Stimulated activated CD8-positive, alpha-beta memory T cell treated with anti-CD3 and anti-CD28 coated beads, Interleukin-15, amount 100 ng/mL, for 48 hours (primary cell): ENCODE results near the gene ZNF414.

Source experiments
- DNase-seq, 2 donors: peaks; one replicate each; pipeline ENCODE4 v3.0.0-alpha.2; 2020; ENCODE audit warnings: low read depth in 2 of 2

Gene ZNF414

GRCh38 chr19:8490395-8490760, 23.6 kb downstream of the ZNF414 start:
- no peak for DNase-seq

GRCh38 chr19:8489561-8490394, 24.2 kb downstream of the ZNF414 start:
- no peak for DNase-seq

- no peak for DNase-seq
These were observed 25.6 kb downstream of the ZNF414 start for GRCh38 chr19:8488365-8488764.

- peak; percentile 53 to 56 for DNase-seq
These were observed 26.7 kb downstream of the ZNF414 start for GRCh38 chr19:8487137-8487851.

- no peak for DNase-seq
These were observed 27.3 kb downstream of the ZNF414 start for GRCh38 chr19:8486661-8487136.

- no peak for DNase-seq
These were observed 28.2 kb downstream of the ZNF414 start for GRCh38 chr19:8485561-8486371.

GRCh38 chr19:8484331-8484894, 29.6 kb downstream of the ZNF414 start:
- DNase-seq = no peak

GRCh38 chr19:8483165-8483564, 30.8 kb downstream of the ZNF414 start:
- DNase-seq = no peak

- no peak for DNase-seq
These were observed 31.3 kb downstream of the ZNF414 start for GRCh38 chr19:8482696-8483095.

GRCh38 chr19:8481616-8482015, 32.4 kb downstream of the ZNF414 start:
- no peak for DNase-seq

GRCh38 chr19:8481201-8481600, 32.8 kb downstream of the ZNF414 start:
- DNase-seq = no peak

GRCh38 chr19:8478598-8478997, 35.4 kb downstream of the ZNF414 start:
- DNase-seq = no peak

- DNase-seq = no peak
These were observed 36.1 kb downstream of the ZNF414 start for GRCh38 chr19:8477889-8478288.

GRCh38 chr19:8476524-8476923, 37.4 kb downstream of the ZNF414 start:
- no peak for DNase-seq

- no peak for DNase-seq
These were observed 39.0 kb downstream of the ZNF414 start for GRCh38 chr19:8475005-8475404.

GRCh38 chr19:8473648-8474476, 40.1 kb downstream of the ZNF414 start:
- no peak for DNase-seq

- no peak for DNase-seq
These were observed 44.2 kb downstream of the ZNF414 start for GRCh38 chr19:8469613-8470368.

- DNase-seq = no peak
These were observed 45.1 kb downstream of the ZNF414 start for GRCh38 chr19:8468761-8469373.

GRCh38 chr19:8468124-8468523, 45.8 kb downstream of the ZNF414 start:
- DNase-seq = no peak

GRCh38 chr19:8466018-8466417, 47.9 kb downstream of the ZNF414 start:
- DNase-seq = no peak
